ENCODE data around the gene LYZL1. TPM values are rescaled to one million over a fixed set of nuclear protein-coding genes. Genes with fewer than 3 reads are reported as not detected.
A peak's percentile ranks its signal among the peaks of the same experiment; 100 is the strongest.

LYZL1 gene
- total and polyA plus RNA-seq, 7 donors = not detected

DNA sequence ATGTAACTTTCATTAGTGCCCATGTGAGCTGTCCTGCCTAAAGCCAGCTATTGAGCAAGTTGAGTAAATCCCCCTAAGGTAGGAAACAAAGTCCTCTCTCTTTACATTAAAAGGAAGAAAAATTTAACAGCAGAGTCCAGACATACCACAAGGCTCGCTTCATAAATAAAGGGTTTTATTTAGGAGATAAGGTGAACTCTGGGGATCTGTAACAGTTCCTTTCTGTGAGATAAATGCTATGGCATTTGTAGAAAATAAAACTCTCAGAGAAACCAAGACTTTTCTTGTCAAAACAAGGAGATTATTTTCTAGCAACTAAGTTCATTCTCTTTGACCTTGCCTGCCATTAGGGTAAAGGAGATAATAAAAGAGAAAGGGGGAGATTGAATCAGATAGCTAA, 32.3 kb upstream of the LYZL1 start:
- Histone ChIP-seq H3K27ac (no peak overlapping the region), H3K9me3 (no peaks in the 10 kb centered on the region), H3K36me3 (ENCODE audit: insufficient read depth in 1 of 2, low read depth in 1 of 2) (no peaks in the 10 kb centered on the region), H3K4me1 (peaks cover 16% of the 10 kb centered on the region), H3K27me3 (ENCODE audit: insufficient read depth in 3 of 3, low read length in 2 of 3) (no peaks in the 10 kb centered on the region), H3K4me3 (no peak overlapping the region)
- intact Hi-C loops (cut with DNase I) = no loop called here
- ATAC-seq = no peak
- 74 to 81% (median 78%) methylated on average over 1 of the region's 1 CpG for WGBS, 3 donors
- DNase-seq = no peak
- TF ChIP-seq, protein P1, sequence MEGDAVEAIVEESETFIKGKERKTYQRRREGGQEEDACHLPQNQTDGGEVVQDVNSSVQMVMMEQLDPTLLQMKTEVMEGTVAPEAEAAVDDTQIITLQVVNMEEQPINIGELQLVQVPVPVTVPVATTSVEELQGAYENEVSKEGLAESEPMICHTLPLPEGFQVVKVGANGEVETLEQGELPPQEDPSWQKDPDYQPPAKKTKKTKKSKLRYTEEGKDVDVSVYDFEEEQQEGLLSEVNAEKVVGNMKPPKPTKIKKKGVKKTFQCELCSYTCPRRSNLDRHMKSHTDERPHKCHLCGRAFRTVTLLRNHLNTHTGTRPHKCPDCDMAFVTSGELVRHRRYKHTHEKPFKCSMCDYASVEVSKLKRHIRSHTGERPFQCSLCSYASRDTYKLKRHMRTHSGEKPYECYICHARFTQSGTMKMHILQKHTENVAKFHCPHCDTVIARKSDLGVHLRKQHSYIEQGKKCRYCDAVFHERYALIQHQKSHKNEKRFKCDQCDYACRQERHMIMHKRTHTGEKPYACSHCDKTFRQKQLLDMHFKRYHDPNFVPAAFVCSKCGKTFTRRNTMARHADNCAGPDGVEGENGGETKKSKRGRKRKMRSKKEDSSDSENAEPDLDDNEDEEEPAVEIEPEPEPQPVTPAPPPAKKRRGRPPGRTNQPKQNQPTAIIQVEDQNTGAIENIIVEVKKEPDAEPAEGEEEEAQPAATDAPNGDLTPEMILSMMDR (IDR thresholded peaks at IDR 0.05) = no peak

DNA sequence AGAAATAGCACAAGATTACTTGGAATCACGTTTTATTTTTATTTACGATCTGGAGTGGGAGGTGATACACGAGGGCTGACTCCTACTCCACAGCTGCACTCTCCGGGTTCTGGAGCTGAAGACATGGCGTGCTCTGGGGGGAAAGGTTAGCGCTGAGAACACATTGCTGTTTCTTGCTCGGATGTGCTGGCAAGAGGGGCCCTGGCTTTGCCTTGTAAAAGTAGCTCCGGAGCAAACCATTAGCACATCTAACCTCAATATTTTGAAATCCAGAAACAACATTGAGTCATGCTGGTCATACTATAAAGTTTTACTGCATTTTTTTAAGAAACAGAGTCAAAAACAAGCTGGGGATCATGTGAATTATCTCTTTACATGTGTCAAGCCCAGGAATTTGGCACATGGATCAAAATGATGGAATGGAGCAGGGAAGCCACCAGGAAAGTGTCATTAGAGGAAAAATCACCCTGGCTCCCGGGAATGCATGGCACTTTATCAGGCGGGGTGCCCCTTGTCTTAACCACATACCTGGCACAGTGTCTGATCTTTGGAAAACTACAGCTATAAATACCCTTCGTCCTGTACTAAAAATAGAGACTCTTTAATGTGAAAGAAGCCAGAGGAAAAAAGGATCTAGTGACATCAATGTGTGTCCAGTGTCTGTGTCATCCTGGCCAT, 31.6 kb upstream of the LYZL1 start:
- H3K9me3 ChIP-seq = no peaks in the 10 kb centered on the region
- peak overlapping the region; percentile 30 for H3K27ac ChIP-seq
- WGBS, 3 donors = 15 to 22% (median 15%) methylated on average over 11 of the region's 11 CpGs
- H3K4me3 ChIP-seq = peak overlapping the region; percentile 25
- intact Hi-C loops (cut with DNase I) = no loop called here
- no peaks in the 10 kb centered on the region for H3K27me3 ChIP-seq (ENCODE audit: insufficient read depth in 3 of 3, low read length in 2 of 3)
- peaks cover 16% of the 10 kb centered on the region for H3K4me1 ChIP-seq
- H3K36me3 ChIP-seq (ENCODE audit: insufficient read depth in 1 of 2, low read depth in 1 of 2) = no peaks in the 10 kb centered on the region
- peak; percentile 82 to 89 for DNase-seq
- TF ChIP-seq, protein P1 (IDR thresholded peaks at IDR 0.05) = no peak
- ATAC-seq = peak; percentile 53 to 93 (median 83)

DNA sequence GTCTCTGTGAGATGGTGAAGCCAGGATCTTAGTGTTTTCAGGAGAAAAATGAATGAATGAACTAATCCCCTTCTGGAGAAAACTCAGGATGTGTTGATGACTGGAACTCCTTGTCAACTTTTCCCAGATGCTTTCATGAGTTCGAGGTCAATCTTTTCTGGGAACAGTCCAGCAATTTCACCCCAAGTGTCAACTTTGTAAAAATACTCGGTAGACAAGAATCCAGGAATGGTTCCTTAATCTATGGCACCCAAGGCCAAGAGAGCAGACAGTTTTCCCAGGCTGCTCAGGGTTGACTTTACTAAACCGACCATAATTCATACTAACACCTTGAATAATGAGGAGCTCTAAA, 31.1 kb upstream of the LYZL1 start:
- intact Hi-C loops (cut with DNase I) = no loop called here
- TF ChIP-seq, protein P1 (IDR thresholded peaks at IDR 0.05) = no peak
- peak overlapping the region; percentile 30 for H3K27ac ChIP-seq

DNA sequence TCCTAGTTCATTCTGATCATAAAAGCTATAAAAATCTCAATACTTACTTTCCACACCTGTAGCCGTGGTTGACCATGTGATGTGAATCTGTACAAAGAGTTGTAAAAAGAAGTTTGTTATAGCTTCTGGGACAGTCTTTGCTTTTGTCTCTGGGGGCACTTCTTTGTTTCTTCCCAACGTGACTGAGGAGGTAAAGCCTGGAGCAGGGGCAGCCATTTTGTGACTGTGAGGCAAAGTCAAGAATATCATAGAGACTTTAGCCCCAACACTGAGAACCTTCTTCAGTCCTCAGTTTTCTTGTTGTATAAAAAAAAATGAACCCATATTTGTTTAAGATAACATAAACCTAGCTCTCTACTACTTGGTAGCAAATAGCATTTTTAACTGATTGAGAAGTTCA, 29.4 kb upstream of the LYZL1 start:
- DNase-seq (no peak), ATAC-seq (no peak)
- TF ChIP-seq, protein P1 (IDR thresholded peaks at IDR 0.05) = no peak
- peaks cover 16% of the 10 kb centered on the region for H3K4me1 ChIP-seq
- no peak overlapping the region for H3K4me3 ChIP-seq
- intact Hi-C loops (cut with DNase I) = no loop called here
- WGBS, 3 donors = 89 to 96% (median 95%) methylated on average over 2 of the region's 2 CpGs
- no peaks in the 10 kb centered on the region for H3K27me3 ChIP-seq (ENCODE audit: insufficient read depth in 3 of 3, low read length in 2 of 3)
- no peak overlapping the region for H3K27ac ChIP-seq
- H3K36me3 ChIP-seq (ENCODE audit: insufficient read depth in 1 of 2, low read depth in 1 of 2) = no peaks in the 10 kb centered on the region
- no peaks in the 10 kb centered on the region for H3K9me3 ChIP-seq

More for the DNA sequence above, 31.1 kb upstream of the LYZL1 start:
- ATAC-seq (peak in 1 of 4 donors; percentile 5), DNase-seq (no peak)
- H3K27me3 ChIP-seq (ENCODE audit: insufficient read depth in 3 of 3, low read length in 2 of 3) = no peaks in the 10 kb centered on the region
- peaks cover 16% of the 10 kb centered on the region for H3K4me1 ChIP-seq
- peak overlapping the region; percentile 25 for H3K4me3 ChIP-seq
- H3K36me3 ChIP-seq (ENCODE audit: insufficient read depth in 1 of 2, low read depth in 1 of 2) = no peaks in the 10 kb centered on the region
- WGBS, 3 donors = 40 to 46% (median 44%) methylated on average over 3 of the region's 3 CpGs
- H3K9me3 ChIP-seq = no peaks in the 10 kb centered on the region

DNA sequence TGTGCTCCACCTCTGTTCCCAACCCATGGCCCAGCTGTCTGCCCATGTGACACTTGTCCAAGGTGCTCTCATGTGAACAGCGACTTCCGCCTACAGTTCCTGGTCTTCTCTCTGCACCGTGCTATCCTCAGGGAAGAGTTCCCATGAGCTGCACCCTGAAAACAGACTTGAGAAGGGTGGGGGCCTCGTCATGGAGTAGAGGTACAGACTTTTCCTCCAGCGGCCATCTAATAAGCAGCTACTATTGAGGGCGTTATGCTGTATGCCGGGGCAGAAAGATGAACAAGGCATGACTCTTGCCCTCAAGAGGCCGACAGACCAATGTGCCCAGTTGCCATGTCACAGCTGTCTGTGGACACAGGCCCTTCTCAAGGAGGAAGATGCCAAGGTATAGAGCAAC, 25.4 kb upstream of the LYZL1 start:
- no peaks in the 10 kb centered on the region for H3K36me3 ChIP-seq (ENCODE audit: insufficient read depth in 1 of 2, low read depth in 1 of 2)
- DNase-seq (no peak), ATAC-seq (no peak)
- H3K27ac ChIP-seq = no peak overlapping the region
- no peaks in the 10 kb centered on the region for H3K4me1 ChIP-seq
- H3K9me3 ChIP-seq = no peaks in the 10 kb centered on the region
- intact Hi-C loops (cut with DNase I) = no loop called here
- WGBS, 3 donors = 93 to 97% (median 94%) methylated on average over 8 of the region's 8 CpGs
- no peak overlapping the region for H3K4me3 ChIP-seq
- no peaks in the 10 kb centered on the region for H3K27me3 ChIP-seq (ENCODE audit: insufficient read depth in 3 of 3, low read length in 2 of 3)
- TF ChIP-seq, protein P1 (IDR thresholded peaks at IDR 0.05) = no peak
